Chondrocyte (in vitro differentiated cells): Measurements from ENCODE around the gene SIN3A. TPM values are rescaled to one million over a fixed set of nuclear protein-coding genes. Genes with fewer than 3 reads are reported as not detected.
A peak's percentile ranks its signal among the peaks of the same experiment; 100 is the strongest.
"Not testable (repeated sequence)": the region's sequence is repeated elsewhere in the genome, so short reads cannot be mapped to it uniquely, and the experiment has no call there.

Source experiments
- DNase-seq: peaks from one replicate; pipeline ENCODE4 v3.0.0; 2021; ENCODE audit warnings: mixed read lengths, low spot score
- H3K27ac Mint-ChIP-seq: one replicate; pipeline ENCODE4 v1.8.0; 2021; ENCODE audit warnings: mild to moderate bottlenecking, moderate library complexity, mixed read lengths; ENCODE audit not compliant: unreplicated experiment
- H3K27me3 Mint-ChIP-seq: 2 replicates; pipeline ENCODE4 v1.8.0; 2021; ENCODE audit warnings: low read depth, mixed read lengths
- H3K36me3 Mint-ChIP-seq: 2 replicates; pipeline ENCODE4 v1.8.0; 2021; ENCODE audit warnings: low read depth, mixed read lengths
- H3K4me1 Mint-ChIP-seq: 2 replicates; pipeline ENCODE4 v1.8.0; 2021; ENCODE audit warnings: low read depth, mild to moderate bottlenecking, mixed read lengths
- H3K4me3 Mint-ChIP-seq: one replicate; pipeline ENCODE4 v1.8.0; 2021; ENCODE audit warnings: mild to moderate bottlenecking, moderate library complexity, mixed read lengths; ENCODE audit not compliant: unreplicated experiment
- H3K9me3 Mint-ChIP-seq: 2 replicates; pipeline ENCODE4 v1.8.0; 2021; ENCODE audit warnings: low read depth, mixed read lengths
- CTCF ChIP-seq: fragments of 200-600 bp; sonication (generic); IDR thresholded peaks from 2 replicates; pipeline ENCODE4 v1.5.0; 2021; ENCODE audit warnings: antibody characterized with exemption, mild to moderate bottlenecking, moderate library complexity
- total RNA-seq: library from RNA; stranded (reverse); gene quantifications from 3 replicates; pipeline ENCODE4 v1.2.1, GENCODE V29; 2021

Gene SIN3A
- total RNA-seq, 1 donor from 2014 or later: 44.9 TPM

DNA sequence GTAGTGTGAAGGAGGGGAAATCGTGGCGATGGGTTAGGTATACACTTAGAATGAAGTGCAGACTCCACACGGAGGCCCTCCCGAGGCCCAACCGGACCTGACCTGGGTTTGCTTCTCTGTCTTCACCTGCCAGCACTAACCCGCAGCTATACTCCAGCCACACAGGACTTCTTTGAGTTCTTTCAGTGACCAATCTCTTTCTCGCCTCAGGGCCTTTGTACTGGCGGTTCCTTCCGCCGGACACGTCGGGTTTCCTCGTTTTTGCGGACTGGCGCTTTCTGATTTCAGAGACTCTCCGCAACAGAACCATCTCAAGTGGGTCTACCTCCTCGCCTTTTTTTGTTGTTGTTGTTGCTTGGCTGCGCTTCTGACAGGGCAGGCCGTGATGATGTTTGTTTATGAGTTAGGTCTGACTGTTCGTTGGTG, 104.7 kb downstream of the SIN3A start, which contains the start of gene NEIL1:
TSS of gene NEIL1 (plus strand) at position 244 of the 426 bp plus-strand sequence. CDS start 1,867 bp downstream, outside the sequence.
- H3K4me1 Mint-ChIP-seq: peaks cover 12% of the 10 kb centered on the region
- H3K27ac Mint-ChIP-seq: no peak within 1 kb of the TSS
- no peaks in the 10 kb centered on the region for H3K36me3 Mint-ChIP-seq
- peak within 1 kb of the TSS; percentile 82 for H3K4me3 Mint-ChIP-seq
- H3K9me3 Mint-ChIP-seq: no peaks in the 10 kb centered on the region
- no peaks in the 10 kb centered on the region for H3K27me3 Mint-ChIP-seq
- DNase-seq: no peak
- no peak for TF ChIP-seq CTCF

DNA sequence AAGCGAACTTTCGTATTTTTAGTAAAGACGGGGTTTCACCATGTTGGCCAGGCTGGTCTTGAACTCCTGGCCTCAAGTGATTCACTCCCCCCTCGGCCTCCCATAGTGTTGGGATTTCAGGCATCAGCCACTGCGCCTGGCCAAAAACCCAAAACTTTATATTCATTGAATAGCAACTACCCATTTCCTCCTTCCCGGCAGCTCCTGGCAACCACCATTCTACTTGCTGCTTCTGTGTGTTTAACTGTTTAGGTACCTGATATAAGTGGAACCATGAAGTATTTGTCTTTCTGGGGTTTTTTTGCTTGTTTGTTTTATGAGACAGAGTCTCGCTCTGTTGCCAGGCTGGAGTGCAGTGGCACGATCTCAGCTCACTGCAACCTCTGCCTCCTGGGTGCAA, 107.5 kb downstream of the SIN3A start:
- not testable (repeated sequence) for H3K9me3 Mint-ChIP-seq, H3K36me3 Mint-ChIP-seq, H3K27ac Mint-ChIP-seq, H3K4me3 Mint-ChIP-seq, DNase-seq, H3K27me3 Mint-ChIP-seq
- H3K4me1 Mint-ChIP-seq: peaks cover 12% of the 10 kb centered on the region

GRCh38 chr15:75342221-75342620, 109.3 kb downstream of the SIN3A start:
- H3K36me3 Mint-ChIP-seq: peaks cover 5% of the 10 kb centered on the region
- H3K4me1 Mint-ChIP-seq: peaks cover 10% of the 10 kb centered on the region
- no peaks in the 10 kb centered on the region for H3K27me3 Mint-ChIP-seq
- no peak for TF ChIP-seq CTCF
- H3K4me3 Mint-ChIP-seq: no peak overlapping the region
- no peak for DNase-seq
- H3K27ac Mint-ChIP-seq: no peak overlapping the region
- H3K9me3 Mint-ChIP-seq: no peaks in the 10 kb centered on the region

GRCh38 chr15:75339531-75340240, 111.8 kb downstream of the SIN3A start:
- H3K36me3 Mint-ChIP-seq: peaks cover 5% of the 10 kb centered on the region
- H3K4me1 Mint-ChIP-seq: peaks cover 24% of the 10 kb centered on the region
- no peak overlapping the region for H3K27ac Mint-ChIP-seq
- no peaks in the 10 kb centered on the region for H3K27me3 Mint-ChIP-seq
- no peak overlapping the region for H3K4me3 Mint-ChIP-seq
- no peaks in the 10 kb centered on the region for H3K9me3 Mint-ChIP-seq
- no peak for DNase-seq
- no peak for TF ChIP-seq CTCF

GRCh38 chr15:75338661-75339240, 112.7 kb downstream of the SIN3A start:
- Mint-ChIP-seq H3K9me3 (no peaks in the 10 kb centered on the region), H3K36me3 (peaks cover 5% of the 10 kb centered on the region), H3K4me3 (no peak overlapping the region), H3K27ac (no peak overlapping the region), H3K4me1 (peaks cover 24% of the 10 kb centered on the region), H3K27me3 (no peaks in the 10 kb centered on the region)
- DNase-seq: no peak
- no peak for TF ChIP-seq CTCF
